K562 (cell line): ENCODE measurements around the gene IL12RB2. TPM values are rescaled to one million over a fixed set of nuclear protein-coding genes. Genes with fewer than 3 reads are reported as not detected.
A peak's percentile ranks its signal among the peaks of the same experiment; 100 is the strongest.

Experiments
- ATAC-seq: fragments of 200-7000 bp; cut with Tn5 transposase; 3 replicates; pipeline ENCODE4 v1.9.1; 2020; ENCODE audit warnings: moderate library complexity
- BruUV-seq: library from RNA; stranded (reverse); fragments of 400-500 nt; replicated peaks from 2 replicates; lab custom pipeline; 2021; lab: Mats Ljungman, UMichigan
- CTCF ChIA-PET: fragments of 300-600 bp; formaldehyde crosslinking; extraction: SDS; loops from one replicate; lab custom pipeline; 2021; ENCODE audit warnings: low intra/inter-chr PET ratio; lab: Yijun Ruan, JAX
- POLR2A ChIA-PET: fragments of 300-600, 350-650 bp; sonication (Branson Sonifier 250); formaldehyde crosslinking; extraction: SDS; loops from one replicate; lab custom pipeline; 2021; ENCODE audit warnings: antibody characterized with exemption, inconsistent platforms; lab: Yijun Ruan, JAX
- DNase-seq, 4 experiments: peaks; one replicate each; pipeline versions ENCODE4 v3.0.0 to v3.0.0-alpha.2; 2011 to 2018; ENCODE audit warnings: low spot score in 3 of 4, mixed read lengths in 3 of 4; ENCODE audit errors: extremely low read depth in 1 of 4
- FAIRE-seq: peaks from 2 replicates; lab custom pipeline; 2011; peaks lifted over from hg19 to GRCh38; lab: Jason Lieb, UNC
- H2AFZ ChIP-seq: 2 replicates; pipeline ENCODE4 v1.6.0; 2011; ENCODE audit warnings: low read depth, low read length, control low read depth, inconsistent platforms
- H3K27ac ChIP-seq: fragments of 200-600 bp; 3 replicates; pipeline ENCODE4 v1.8.0; 2011; ENCODE audit warnings: low read depth, mild to moderate bottlenecking, control low read depth, inconsistent platforms, low read length, moderate library complexity, mixed read lengths; ENCODE audit errors: extremely low read depth
- H3K27me3 ChIP-seq, 2 experiments: fragments of 300-600 bp in 1 of 2; 2 replicates in 1 of 2; 3 replicates in 1 of 2; pipeline versions ENCODE4 v1.6.0 to v1.8.0; 2011; ENCODE audit warnings: inconsistent platforms in 2 of 2, low read length in 2 of 2, mild to moderate bottlenecking in 1 of 2, mixed read lengths in 1 of 2, moderate library complexity in 1 of 2; ENCODE audit not compliant: control insufficient read depth in 2 of 2, insufficient read depth in 2 of 2
- H3K36me3 ChIP-seq: fragments of 300-600 bp; 3 replicates; pipeline ENCODE4 v1.8.0; 2011; ENCODE audit warnings: mild to moderate bottlenecking, low read length, inconsistent platforms; ENCODE audit not compliant: control insufficient read depth, insufficient read depth
- H3K4me1 ChIP-seq, 2 experiments: fragments of 200-600 bp in 1 of 2; replicated peaks in 1 of 2; 2 replicates in 1 of 2; 3 replicates in 1 of 2; pipeline versions ENCODE4 v1.5.1 to v1.8.0; 2011; ENCODE audit warnings: inconsistent platforms in 2 of 2, low read length in 2 of 2, mild to moderate bottlenecking in 1 of 2, mixed read lengths in 1 of 2, moderate library complexity in 1 of 2; ENCODE audit not compliant: control insufficient read depth in 2 of 2, insufficient read depth in 2 of 2
- H3K4me2 ChIP-seq: 2 replicates; pipeline ENCODE4 v1.6.1; 2011; ENCODE audit warnings: low read length, control low read depth, inconsistent platforms, mixed read lengths; ENCODE audit not compliant: insufficient read depth
- H3K4me3 ChIP-seq: fragments of 200-600 bp; sonication (generic), shearing (Covaris generic); 2 replicates; pipeline ENCODE4 v1.5.1; 2016; ENCODE audit warnings: control low read depth, inconsistent platforms
- H3K79me2 ChIP-seq: fragments of 200-600 bp; 3 replicates; pipeline ENCODE4 v1.8.0; 2011; ENCODE audit warnings: low read length, inconsistent platforms; ENCODE audit not compliant: control insufficient read depth, insufficient read depth
- H3K9ac ChIP-seq, 2 experiments: 2 replicates each; pipeline versions ENCODE4 v1.6.0 to v1.6.1; 2011; ENCODE audit warnings: low read depth in 2 of 2, low read length in 2 of 2, control low read depth in 1 of 2, inconsistent platforms in 1 of 2, mild to moderate bottlenecking in 1 of 2, mixed read lengths in 1 of 2; ENCODE audit not compliant: insufficient read depth in 1 of 2
- H3K9me1 ChIP-seq: one replicate; pipeline ENCODE4 v1.6.0; 2011; ENCODE audit warnings: inconsistent platforms, mild to moderate bottlenecking, low read length, moderate library complexity; ENCODE audit not compliant: control insufficient read depth, insufficient read depth
- H3K9me3 ChIP-seq: replicated peaks from 2 replicates; pipeline ENCODE4 v1.5.1; 2011; ENCODE audit warnings: low read depth, low read length, inconsistent platforms; ENCODE audit not compliant: control insufficient read depth, insufficient read depth
- H4K20me1 ChIP-seq: replicated peaks from 2 replicates; pipeline ENCODE4 v1.6.1; 2011; ENCODE audit warnings: low read length, inconsistent platforms, mixed read lengths; ENCODE audit not compliant: control insufficient read depth, insufficient read depth
- E2F8 ChIP-seq: fragments of 450-650 bp; IDR thresholded peaks from 2 replicates; pipeline ENCODE4 v1.7.1; 2018; ENCODE audit warnings: mild to moderate bottlenecking, low read depth; ENCODE audit not compliant: partially characterized antibody
- NCOA2 ChIP-seq, 2 experiments: fragments of 450-650 bp; IDR thresholded peaks; 2 replicates each; pipeline ENCODE4 v1.6.1; 2018; ENCODE audit warnings: mild to moderate bottlenecking in 2 of 2, moderate library complexity in 1 of 2; ENCODE audit not compliant: partially characterized antibody in 2 of 2
- SOX6 ChIP-seq: fragments of 450-650 bp; IDR thresholded peaks from 2 replicates; pipeline ENCODE4 v1.6.1; 2014; ENCODE audit warnings: mild to moderate bottlenecking
- ZNF212 ChIP-seq: fragments of 450-650 bp; formaldehyde crosslinking; IDR thresholded peaks from 2 replicates; pipeline ENCODE4 v1.4.0; 2020; ENCODE audit warnings: mild to moderate bottlenecking
- ZNF316 ChIP-seq: fragments of 450-650 bp; IDR thresholded peaks from 2 replicates; pipeline ENCODE4 v1.6.1; 2016
- ZNF717 ChIP-seq: fragments of 250-450 bp; sonication (Bioruptor Pico); IDR thresholded peaks from 2 replicates; pipeline ENCODE4 v1.5.0; 2021
- WGBS: fragments of 100-300 bp; shearing (Covaris generic); methylation state at CpG from one replicate; pipeline ENCODE4 v1.1.6; 2016; ENCODE audit warnings: low coverage, mixed read lengths; ENCODE audit not compliant: insufficient coverage; ENCODE audit errors: missing lambda C conversion rate; 5-methylcytosine and 5-hydroxymethylcytosine counted together
- in situ Hi-C: fragments of 300-500 bp; cut with MboI; formaldehyde crosslinking; loops from 4 replicates; pipeline ENCODE4 v1.15.0; 2018; ENCODE audit warnings: inconsistent platforms, mixed read lengths
- intact Hi-C: fragments of 100-400 bp; cut with micrococcal nuclease; formaldehyde crosslinking; loops from 2 replicates; pipeline ENCODE4 v1.14.2; 2022
- polyA plus RNA-seq, 8 experiments: library from polyadenylated mRNA; depleted of rRNA in 4 of 8; stranded (reverse) in 5 of 8; unstranded in 3 of 8; fragments of >200 nt; fragmentation: Nextera tagmentation in 2 of 8; fragmentation: Illumina TruSeq in 1 of 8; extraction: Ambion mirVana in 2 of 8; extraction: Trizol in 1 of 8; gene quantifications; 2 replicates each; pipeline versions ENCODE4 v1.2.1 to v1.2.3, GENCODE V29; 2011 to 2014; ENCODE audit warnings: inconsistent platforms in 1 of 8, missing spikeins in 1 of 8
- total RNA-seq, 7 experiments: library from RNA; depleted of rRNA in 6 of 7; stranded (reverse); fragments of >200 nt in 6 of 7; fragmentation: Illumina TruSeq in 2 of 7; extraction: Trizol in 2 of 7; gene quantifications; 2 replicates each; pipeline versions ENCODE4 v1.2.1 to v1.2.3, GENCODE V29; 2011 to 2021; ENCODE audit warnings: low replicate concordance in 1 of 7
- TF ChIP-seq, protein P1 (sequence below), 2 experiments: fragments of 450-650 bp; IDR thresholded peaks; 2 replicates each; pipeline ENCODE4 v1.6.1; 2016; ENCODE audit warnings: mild to moderate bottlenecking in 2 of 2, borderline replicate concordance in 1 of 2, low read depth in 1 of 2, moderate library complexity in 1 of 2
- TF ChIP-seq, protein P2 (sequence below): fragments of 250-450 bp; sonication (Bioruptor Pico); IDR thresholded peaks from 2 replicates; pipeline ENCODE4 v1.5.0; 2020; ENCODE audit warnings: mild to moderate bottlenecking, borderline replicate concordance

Gene IL12RB2
- total and polyA plus RNA-seq, 9 of the 15 experiments (the other 6 are each of a cell fraction or from before 2014, with no cell fraction given) = 0.39 to 3.3 (median 1.9) TPM

DNA sequence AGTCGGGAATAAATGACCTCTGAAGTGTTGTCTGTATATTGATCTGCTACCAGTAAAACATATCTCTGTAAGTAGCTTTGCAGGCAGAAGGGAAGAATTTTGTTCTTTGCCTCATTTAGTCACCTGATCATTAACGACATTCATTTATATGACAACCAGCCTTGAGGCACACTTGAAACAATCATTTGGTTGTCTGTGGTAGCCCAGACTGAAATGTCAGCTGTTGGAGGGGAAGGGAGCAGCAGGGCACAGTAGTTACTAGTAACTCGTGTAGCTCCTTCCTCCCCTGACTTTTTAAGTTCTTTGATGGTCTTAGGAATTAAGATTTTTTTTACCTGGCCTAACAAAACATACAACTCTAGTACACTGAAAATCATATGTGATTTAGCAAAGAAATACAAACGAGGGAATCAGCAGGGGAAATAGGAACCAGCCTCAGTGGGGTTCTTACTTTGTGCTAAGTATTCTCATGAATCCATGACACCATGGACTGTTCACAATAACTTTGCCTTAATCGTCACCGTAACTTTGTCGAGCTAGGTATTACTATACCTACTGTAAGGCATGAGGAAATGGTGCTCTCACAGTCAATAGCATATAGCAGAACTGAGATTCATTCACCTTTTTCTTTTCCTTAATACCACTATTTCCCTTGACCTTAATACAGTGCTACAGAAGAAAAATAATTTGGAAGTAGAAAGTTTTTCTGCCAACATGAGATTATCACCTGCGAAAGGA is 6.4 kb downstream of the IL12RB2 start:
- Histone ChIP-seq H3K4me2 (no peak overlapping the region), H2AFZ (peak overlapping the region; percentile 1; the same call in 1 of the 2 replicates), H3K4me3 (no peak overlapping the region), H3K9me1 (no peaks in the 10 kb centered on the region), H3K79me2 (no peaks in the 10 kb centered on the region), H3K9me3 (no peaks in the 10 kb centered on the region), H3K36me3 (no peaks in the 10 kb centered on the region), H3K4me1 (no peaks in the 10 kb centered on the region), H3K9ac (no peak overlapping the region), H3K27ac (no peak overlapping the region), H3K27me3 (no peaks in the 10 kb centered on the region), H4K20me1 (no peaks in the 10 kb centered on the region)
- no peak for DNase-seq
- peak; percentile 47; the same call in 2 of the 3 replicates for ATAC-seq
- intact Hi-C loops = no loop called here
- FAIRE-seq = peak; percentile 32
- in situ Hi-C loops = no loop called here
- 35% methylated on average over 7 of the region's 8 CpGs for WGBS
- ChIA-PET CTCF (no interaction called here), POLR2A (interaction anchor here (1.4 to 1.8 kb wide), 2 partner anchors 11 to 15 kb away, joined by 4 to 5 read pairs; no protein-coding TSS in a partner anchor)
- BruUV-seq = no TSS peak
- TF ChIP-seq ZNF212 = no peak
- TF ChIP-seq, protein P1, sequence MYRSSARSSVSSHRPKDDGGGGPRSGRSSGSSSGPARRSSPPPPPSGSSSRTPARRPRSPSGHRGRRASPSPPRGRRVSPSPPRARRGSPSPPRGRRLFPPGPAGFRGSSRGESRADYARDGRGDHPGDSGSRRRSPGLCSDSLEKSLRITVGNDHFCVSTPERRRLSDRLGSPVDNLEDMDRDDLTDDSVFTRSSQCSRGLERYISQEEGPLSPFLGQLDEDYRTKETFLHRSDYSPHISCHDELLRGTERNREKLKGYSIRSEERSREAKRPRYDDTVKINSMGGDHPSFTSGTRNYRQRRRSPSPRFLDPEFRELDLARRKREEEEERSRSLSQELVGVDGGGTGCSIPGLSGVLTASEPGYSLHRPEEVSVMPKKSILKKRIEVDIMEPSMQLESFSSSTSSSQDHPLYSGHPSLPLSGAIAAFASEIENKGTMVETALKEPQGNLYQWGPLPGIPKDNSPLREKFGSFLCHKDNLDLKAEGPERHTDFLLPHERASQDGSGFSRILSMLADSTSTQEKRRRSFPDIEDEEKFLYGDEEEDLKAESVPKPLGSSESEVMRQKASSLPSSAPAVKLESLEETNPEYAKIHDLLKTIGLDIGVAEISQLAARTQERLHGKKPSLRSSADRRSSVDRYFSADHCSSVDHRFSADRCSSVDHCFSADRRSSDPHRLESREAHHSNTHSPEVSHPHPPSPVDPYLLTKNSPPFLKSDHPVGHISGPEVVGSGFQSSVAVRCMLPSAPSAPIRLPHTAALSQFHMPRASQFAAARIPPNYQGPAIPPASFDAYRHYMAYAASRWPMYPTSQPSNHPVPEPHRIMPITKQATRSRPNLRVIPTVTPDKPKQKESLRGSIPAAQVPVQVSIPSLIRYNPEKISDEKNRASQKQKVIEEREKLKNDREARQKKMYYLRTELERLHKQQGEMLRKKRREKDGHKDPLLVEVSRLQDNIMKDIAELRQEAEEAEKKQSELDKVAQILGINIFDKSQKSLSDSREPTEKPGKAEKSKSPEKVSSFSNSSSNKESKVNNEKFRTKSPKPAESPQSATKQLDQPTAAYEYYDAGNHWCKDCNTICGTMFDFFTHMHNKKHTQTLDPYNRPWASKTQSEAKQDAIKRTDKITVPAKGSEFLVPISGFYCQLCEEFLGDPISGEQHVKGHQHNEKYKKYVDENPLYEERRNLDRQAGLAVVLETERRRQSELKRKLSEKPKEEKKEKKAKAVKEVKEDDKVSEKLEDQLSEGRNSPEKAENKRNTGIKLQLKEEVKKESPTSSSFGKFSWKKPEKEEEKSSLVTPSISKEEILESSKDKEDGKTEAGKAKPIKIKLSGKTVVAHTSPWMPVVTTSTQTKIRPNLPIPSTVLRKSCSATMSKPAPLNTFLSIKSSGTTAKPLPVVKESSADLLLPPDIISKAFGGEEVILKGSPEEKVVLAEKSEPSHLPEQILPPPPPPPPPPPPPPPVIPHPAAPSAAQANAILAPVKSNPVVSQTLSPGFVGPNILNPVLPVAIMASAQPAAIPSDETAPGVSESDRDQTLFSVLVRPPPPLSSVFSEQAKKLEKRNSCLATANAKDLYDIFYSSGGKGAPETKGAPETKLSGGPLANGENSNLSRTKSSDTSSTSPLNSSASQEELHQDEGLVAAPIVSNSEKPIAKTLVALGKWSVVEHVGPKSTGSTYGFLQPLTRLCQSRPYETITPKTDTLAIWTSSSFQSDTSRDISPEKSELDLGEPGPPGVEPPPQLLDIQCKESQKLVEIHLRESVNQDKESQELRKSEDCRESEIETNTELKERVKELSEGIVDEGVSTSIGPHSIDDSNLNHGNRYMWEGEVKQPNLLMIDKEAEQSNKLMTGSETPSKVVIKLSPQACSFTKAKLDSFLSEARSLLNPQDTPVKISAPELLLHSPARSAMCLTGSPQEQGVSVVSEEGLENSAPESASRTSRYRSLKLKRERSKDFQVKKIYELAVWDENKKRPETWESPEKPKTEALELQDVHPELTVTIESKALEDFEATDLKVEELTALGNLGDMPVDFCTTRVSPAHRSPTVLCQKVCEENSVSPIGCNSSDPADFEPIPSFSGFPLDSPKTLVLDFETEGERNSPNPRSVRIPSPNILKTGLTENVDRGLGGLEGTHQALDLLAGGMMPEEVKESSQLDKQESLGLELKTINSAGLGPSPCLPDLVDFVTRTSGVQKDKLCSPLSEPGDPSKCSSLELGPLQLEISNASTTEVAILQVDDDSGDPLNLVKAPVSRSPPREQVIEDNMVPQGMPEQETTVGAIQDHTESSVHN (IDR thresholded peaks at IDR 0.05; ENCODE audit: borderline replicate concordance in 1 of 2, low read depth in 1 of 2) = no peak
- no peak for TF ChIP-seq E2F8
- no peak for TF ChIP-seq NCOA2 (IDR thresholded peaks at IDR 0.05; ENCODE audit: partially characterized antibody in 2 of 2)
- no peak for TF ChIP-seq ZNF316
- TF ChIP-seq, protein P2, sequence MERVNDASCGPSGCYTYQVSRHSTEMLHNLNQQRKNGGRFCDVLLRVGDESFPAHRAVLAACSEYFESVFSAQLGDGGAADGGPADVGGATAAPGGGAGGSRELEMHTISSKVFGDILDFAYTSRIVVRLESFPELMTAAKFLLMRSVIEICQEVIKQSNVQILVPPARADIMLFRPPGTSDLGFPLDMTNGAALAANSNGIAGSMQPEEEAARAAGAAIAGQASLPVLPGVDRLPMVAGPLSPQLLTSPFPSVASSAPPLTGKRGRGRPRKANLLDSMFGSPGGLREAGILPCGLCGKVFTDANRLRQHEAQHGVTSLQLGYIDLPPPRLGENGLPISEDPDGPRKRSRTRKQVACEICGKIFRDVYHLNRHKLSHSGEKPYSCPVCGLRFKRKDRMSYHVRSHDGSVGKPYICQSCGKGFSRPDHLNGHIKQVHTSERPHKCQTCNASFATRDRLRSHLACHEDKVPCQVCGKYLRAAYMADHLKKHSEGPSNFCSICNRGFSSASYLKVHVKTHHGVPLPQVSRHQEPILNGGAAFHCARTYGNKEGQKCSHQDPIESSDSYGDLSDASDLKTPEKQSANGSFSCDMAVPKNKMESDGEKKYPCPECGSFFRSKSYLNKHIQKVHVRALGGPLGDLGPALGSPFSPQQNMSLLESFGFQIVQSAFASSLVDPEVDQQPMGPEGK = no peak
- no peak for TF ChIP-seq ZNF717
- TF ChIP-seq SOX6 = no peak
